Coronary artery (tissue), 2 donors: ENCODE data around the gene MACROD2.

Experiments used
- DNase-seq: peaks from one replicate; pipeline ENCODE4 v3.0.0-alpha.2; 2017; ENCODE audit warnings: low spot score
- H3K27ac ChIP-seq, 2 donors: fragments of 200-600 bp; sonication (generic); one replicate each; pipeline ENCODE4 v1.5.1; 2016 to 2019
- H3K4me3 ChIP-seq: fragments of 200-600 bp; sonication (generic); 2 replicates; pipeline ENCODE4 v1.5.1; 2016; ENCODE audit warnings: mild to moderate bottlenecking, moderate library complexity
- TF ChIP-seq, protein P1 (sequence below): fragments of 200-600 bp; sonication (generic); IDR thresholded peaks from one replicate; pipeline ENCODE4 v1.5.1; 2019; ENCODE audit warnings: antibody characterized with exemption

The MACROD2 gene

GRCh38 chr20:15949391-15949790 lies 1954.1 kb downstream of the MACROD2 start:
- no peak for DNase-seq
- Histone ChIP-seq H3K27ac (no peak overlapping the region), H3K4me3 (no peak overlapping the region)
- TF ChIP-seq, protein P1, sequence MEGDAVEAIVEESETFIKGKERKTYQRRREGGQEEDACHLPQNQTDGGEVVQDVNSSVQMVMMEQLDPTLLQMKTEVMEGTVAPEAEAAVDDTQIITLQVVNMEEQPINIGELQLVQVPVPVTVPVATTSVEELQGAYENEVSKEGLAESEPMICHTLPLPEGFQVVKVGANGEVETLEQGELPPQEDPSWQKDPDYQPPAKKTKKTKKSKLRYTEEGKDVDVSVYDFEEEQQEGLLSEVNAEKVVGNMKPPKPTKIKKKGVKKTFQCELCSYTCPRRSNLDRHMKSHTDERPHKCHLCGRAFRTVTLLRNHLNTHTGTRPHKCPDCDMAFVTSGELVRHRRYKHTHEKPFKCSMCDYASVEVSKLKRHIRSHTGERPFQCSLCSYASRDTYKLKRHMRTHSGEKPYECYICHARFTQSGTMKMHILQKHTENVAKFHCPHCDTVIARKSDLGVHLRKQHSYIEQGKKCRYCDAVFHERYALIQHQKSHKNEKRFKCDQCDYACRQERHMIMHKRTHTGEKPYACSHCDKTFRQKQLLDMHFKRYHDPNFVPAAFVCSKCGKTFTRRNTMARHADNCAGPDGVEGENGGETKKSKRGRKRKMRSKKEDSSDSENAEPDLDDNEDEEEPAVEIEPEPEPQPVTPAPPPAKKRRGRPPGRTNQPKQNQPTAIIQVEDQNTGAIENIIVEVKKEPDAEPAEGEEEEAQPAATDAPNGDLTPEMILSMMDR = no peak

GRCh38 chr20:15951658-15952057 lies 1956.3 kb downstream of the MACROD2 start:
- no peak for DNase-seq
- Histone ChIP-seq H3K4me3 (no peak overlapping the region), H3K27ac (no peak overlapping the region)
- TF ChIP-seq, protein P1 = no peak

DNA sequence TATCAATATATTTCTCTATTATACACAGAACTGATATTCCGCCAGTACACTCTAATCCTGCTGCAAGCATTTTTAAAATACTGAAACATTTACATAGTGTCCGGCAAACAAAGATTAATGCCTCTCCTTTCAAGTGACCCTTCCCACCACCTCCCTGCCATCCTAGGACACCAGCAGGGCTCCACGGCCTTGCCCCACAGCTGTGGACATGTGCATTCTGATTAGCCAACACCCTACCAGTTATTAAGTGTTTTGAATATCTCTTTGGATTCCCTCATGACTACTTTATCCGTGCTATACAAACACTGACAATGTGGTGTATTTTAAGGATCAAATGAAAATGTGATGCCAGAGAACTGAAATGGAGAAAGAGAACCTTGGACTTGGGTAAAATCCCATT lies 1962.8 kb downstream of the MACROD2 start:
- DNase-seq = no peak
- Histone ChIP-seq H3K27ac (no peak overlapping the region), H3K4me3 (no peak overlapping the region)
- TF ChIP-seq, protein P1 = no peak

DNA sequence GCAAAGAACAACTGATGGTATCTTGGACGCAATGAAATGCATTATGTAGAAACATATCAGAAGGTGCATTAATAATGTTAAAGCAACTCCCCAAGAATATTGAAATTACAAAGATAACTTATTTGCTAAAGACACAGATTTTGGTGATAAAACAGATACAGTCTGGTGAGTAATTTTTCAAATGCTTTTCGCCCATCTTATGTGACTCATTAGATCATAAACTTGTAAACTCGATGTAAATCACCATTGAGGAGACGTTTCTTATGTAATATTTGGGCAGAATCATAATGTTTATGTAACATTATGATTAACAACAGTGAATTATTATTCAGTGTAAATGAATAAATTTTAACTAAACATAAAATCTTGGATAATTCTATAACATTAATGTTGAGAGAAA lies 1969.8 kb downstream of the MACROD2 start:
- Histone ChIP-seq H3K27ac (no peak overlapping the region), H3K4me3 (no peak overlapping the region)
- TF ChIP-seq, protein P1 = no peak
- no peak for DNase-seq

GRCh38 chr20:15967334-15967733 lies 1972.0 kb downstream of the MACROD2 start:
- TF ChIP-seq, protein P1 = no peak
- Histone ChIP-seq H3K4me3 (no peak overlapping the region), H3K27ac (no peak overlapping the region)
- no peak for DNase-seq

DNA sequence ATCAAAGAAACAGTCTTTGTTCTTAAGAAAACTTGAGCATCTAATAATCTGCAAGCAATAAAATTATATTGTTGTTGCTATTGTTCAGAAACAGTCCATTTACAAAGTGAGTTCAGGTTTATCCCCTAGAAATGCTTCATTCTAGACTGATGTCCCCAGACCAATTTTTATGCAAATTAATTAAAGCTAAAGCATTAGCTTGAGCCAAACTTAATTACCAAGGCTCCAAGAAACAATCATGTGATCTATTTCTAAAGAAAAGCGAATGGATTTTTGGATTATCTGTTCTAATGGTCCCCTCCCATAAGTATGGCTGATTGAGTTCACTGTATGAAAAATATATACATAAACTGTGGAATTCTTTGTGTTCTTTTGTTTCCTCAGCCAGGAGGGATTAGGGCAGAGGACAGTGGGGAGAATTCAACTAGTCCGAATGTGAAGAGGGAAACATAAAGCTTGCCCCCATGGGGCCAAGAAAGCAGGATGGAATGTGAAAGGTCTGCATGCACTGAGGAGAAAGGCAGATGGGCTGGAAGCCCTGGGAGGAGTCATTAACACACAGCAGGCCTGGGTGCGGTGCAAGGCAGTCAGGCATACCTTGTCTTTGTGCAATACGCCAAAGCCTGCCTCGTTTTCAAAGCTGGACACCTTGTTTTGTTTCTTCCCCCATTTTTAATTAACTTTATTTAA lies 1980.9 kb downstream of the MACROD2 start:
- Histone ChIP-seq H3K4me3 (no peak overlapping the region), H3K27ac (no peak overlapping the region)
- DNase-seq = no peak
- TF ChIP-seq, protein P1 = no peak

DNA sequence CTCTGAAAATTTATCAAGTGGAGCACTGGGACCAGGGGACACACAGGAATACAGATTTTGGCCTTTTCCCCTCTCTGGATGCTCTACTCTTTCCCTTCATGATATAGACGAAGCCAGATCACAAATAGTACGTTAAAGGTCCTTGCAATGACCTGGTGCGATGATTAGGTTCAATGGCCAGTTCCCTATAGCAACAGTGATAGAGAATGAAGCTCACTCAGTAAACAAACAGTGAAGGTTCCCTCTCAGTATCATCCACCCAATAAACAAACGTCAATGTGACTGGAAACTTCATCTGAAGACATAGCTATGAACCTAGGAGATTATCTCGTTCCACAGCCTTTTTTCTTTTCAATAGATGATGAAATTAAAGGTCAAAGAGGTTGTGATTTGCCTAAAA lies 1981.7 kb downstream of the MACROD2 start:
- DNase-seq = no peak
- TF ChIP-seq, protein P1 = no peak
- no peak overlapping the region for H3K4me3 ChIP-seq

More for the DNA sequence above, 1981.7 kb downstream of the MACROD2 start:
- H3K27ac ChIP-seq = no peak overlapping the region
